SU-DHL-6 (cell line): ENCODE measurements around the gene C1orf116.

Experiments used
- H2AFZ ChIP-seq: fragments of 200-600 bp; sonication (generic); 2 replicates; pipeline ENCODE4 v1.6.1; 2014; ENCODE audit warnings: low read depth, mild to moderate bottlenecking, moderate library complexity, mixed read lengths, antibody characterized with exemption, low read length; ENCODE audit not compliant: severe bottlenecking
- H3F3A ChIP-seq: fragments of 200-600 bp; shearing (Covaris generic); 2 replicates; pipeline ENCODE4 v1.6.0; 2016; ENCODE audit warnings: antibody characterized with exemption, mild to moderate bottlenecking; ENCODE audit not compliant: insufficient read depth
- H3K27ac ChIP-seq: fragments of 200-600 bp; sonication (generic); 2 replicates; pipeline ENCODE4 v1.5.1; 2016; ENCODE audit warnings: low read depth, mild to moderate bottlenecking, low read length, moderate library complexity, mixed read lengths
- H3K27me3 ChIP-seq: fragments of 200-600 bp; sonication (generic), shearing (Covaris generic); 2 replicates; pipeline ENCODE4 v1.6.0; 2014; ENCODE audit warnings: mild to moderate bottlenecking, low read length
- H3K36me3 ChIP-seq: fragments of 200-600 bp; sonication (generic); 2 replicates; pipeline ENCODE4 v1.6.1; 2014; ENCODE audit warnings: mild to moderate bottlenecking, low read length, mixed read lengths
- H3K4me2 ChIP-seq: fragments of 300-600, 200-600 bp; shearing (Covaris generic), sonication (generic); 2 replicates; pipeline ENCODE4 v1.6.0; 2014; ENCODE audit warnings: low read length, low read depth, mild to moderate bottlenecking; ENCODE audit not compliant: poor library complexity, severe bottlenecking
- H3K4me3 ChIP-seq: fragments of 200-600 bp; sonication (generic); 2 replicates; pipeline ENCODE4 v1.5.1; 2014; ENCODE audit warnings: antibody characterized with exemption, low read length, mild to moderate bottlenecking, mixed read lengths; ENCODE audit not compliant: insufficient read depth, poor library complexity, severe bottlenecking
- H3K79me2 ChIP-seq: fragments of 200-600 bp; sonication (generic); 2 replicates; pipeline ENCODE4 v1.6.1; 2014; ENCODE audit warnings: mild to moderate bottlenecking, low read length, moderate library complexity; ENCODE audit not compliant: insufficient read depth
- H3K9ac ChIP-seq: fragments of 200-600 bp; sonication (generic); 2 replicates; pipeline ENCODE4 v1.7.0; 2014; ENCODE audit warnings: mild to moderate bottlenecking, low read length
- H3K9me2 ChIP-seq: fragments of 200-600 bp; sonication (generic); replicated peaks from 2 replicates; pipeline ENCODE4 v1.6.1; 2014; ENCODE audit warnings: low read length; ENCODE audit not compliant: insufficient read depth
- H3K9me3 ChIP-seq: fragments of 200-600 bp; sonication (generic); 2 replicates; pipeline ENCODE4 v1.6.1; 2014; ENCODE audit warnings: low read length, mixed read lengths; ENCODE audit not compliant: insufficient read depth
- H4K20me1 ChIP-seq: fragments of 200-600 bp; sonication (generic); 2 replicates; pipeline ENCODE4 v1.6.1; 2014; ENCODE audit warnings: low read depth, mild to moderate bottlenecking, antibody characterized with exemption, low read length, moderate library complexity, mixed read lengths
- EZH2phosphoT487 ChIP-seq: fragments of 200-600 bp; sonication (generic), shearing (Covaris generic); conservative IDR thresholded peaks from 2 replicates; pipeline ENCODE4 v1.6.1; 2018; ENCODE audit warnings: mild to moderate bottlenecking, antibody characterized with exemption, low read length, moderate library complexity, mixed read lengths
- TF ChIP-seq, protein P1 (sequence below): fragments of 200-600 bp; sonication (generic); IDR thresholded peaks from one replicate; pipeline ENCODE4 v1.5.1; 2017; ENCODE audit warnings: antibody characterized with exemption, mild to moderate bottlenecking, low read length, moderate library complexity; ENCODE audit not compliant: insufficient read depth, poor library complexity, severe bottlenecking

Gene C1orf116

DNA sequence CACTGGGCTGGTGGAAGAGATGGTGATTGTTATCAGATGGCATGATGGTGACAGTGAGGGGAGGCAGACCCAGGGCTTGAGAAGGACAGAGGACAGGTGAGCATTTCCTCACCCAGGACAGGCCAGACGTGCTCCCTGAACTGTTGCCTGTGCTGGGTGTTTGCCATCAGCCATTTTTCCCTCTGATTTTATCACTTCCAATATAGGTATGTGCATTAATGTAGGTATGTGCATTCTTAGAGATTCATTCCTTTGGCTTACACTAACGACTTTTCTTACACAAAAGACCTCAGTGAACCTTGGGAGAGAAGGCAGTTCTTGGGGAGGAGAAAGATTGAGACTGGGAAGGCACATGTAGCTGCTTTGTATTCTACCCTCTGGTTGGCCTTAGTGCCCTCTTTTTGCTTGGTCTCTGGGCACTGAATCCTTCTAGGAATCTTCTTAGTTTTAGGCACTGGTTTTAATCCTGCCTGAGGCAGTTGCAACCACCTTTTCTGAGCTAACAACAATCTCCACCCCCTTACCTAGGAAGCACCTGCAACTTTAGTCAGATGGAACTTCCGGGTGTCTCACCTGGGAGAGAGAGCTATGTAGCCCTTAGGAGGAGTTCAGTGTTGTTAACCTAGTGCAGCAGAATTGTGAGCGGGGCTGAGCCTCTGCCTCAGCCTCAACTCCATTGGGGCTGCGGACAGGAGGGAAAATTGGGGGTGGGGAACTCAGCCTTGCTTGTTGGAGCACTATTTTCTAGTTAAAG is 30.9 kb downstream of the C1orf116 start:
- no peak overlapping the region for H3K4me2 ChIP-seq

DNA sequence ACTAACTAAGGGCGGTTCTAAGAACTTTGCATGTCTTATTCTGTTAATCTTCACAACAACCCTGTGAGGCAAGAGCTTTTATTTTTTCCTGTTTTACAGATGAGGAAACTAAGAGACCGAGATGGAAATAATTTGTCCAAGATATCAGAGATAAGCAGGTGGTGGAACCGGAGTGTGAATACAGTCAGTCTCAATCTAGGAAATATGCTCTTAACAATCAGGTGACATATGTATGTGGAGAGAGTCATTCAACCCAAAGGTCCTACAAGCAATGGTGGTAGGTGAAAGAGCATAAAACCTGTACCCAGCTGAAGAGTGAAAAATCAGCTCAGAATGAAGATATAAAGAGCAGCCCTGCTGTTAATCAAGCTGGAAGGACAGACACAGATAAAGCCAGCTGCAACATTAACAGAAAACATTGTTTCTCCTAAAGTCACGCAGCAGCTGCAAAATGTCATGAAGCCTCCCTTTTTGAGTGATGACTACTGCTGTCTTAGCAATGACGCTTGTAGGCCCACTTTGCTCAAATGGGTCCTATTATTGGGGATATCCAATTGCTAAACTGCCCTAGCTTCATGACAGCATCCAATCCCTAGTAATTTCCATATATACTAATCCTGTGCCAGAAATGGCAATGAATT is 31.8 kb downstream of the C1orf116 start:
- TF ChIP-seq, protein P1, sequence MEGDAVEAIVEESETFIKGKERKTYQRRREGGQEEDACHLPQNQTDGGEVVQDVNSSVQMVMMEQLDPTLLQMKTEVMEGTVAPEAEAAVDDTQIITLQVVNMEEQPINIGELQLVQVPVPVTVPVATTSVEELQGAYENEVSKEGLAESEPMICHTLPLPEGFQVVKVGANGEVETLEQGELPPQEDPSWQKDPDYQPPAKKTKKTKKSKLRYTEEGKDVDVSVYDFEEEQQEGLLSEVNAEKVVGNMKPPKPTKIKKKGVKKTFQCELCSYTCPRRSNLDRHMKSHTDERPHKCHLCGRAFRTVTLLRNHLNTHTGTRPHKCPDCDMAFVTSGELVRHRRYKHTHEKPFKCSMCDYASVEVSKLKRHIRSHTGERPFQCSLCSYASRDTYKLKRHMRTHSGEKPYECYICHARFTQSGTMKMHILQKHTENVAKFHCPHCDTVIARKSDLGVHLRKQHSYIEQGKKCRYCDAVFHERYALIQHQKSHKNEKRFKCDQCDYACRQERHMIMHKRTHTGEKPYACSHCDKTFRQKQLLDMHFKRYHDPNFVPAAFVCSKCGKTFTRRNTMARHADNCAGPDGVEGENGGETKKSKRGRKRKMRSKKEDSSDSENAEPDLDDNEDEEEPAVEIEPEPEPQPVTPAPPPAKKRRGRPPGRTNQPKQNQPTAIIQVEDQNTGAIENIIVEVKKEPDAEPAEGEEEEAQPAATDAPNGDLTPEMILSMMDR, result no peak
- no peak for TF ChIP-seq EZH2phosphoT487
- no peaks in the 10 kb centered on the region for H3K27me3 ChIP-seq

More for the DNA sequence above, 30.9 kb downstream of the C1orf116 start:
- no peak overlapping the region for H3K27ac ChIP-seq
- H3K4me3 ChIP-seq, result no peak overlapping the region
- no peak for TF ChIP-seq EZH2phosphoT487
- TF ChIP-seq, protein P1, result no peak
- H3K79me2 ChIP-seq, result no peaks in the 10 kb centered on the region
- H3K36me3 ChIP-seq, result no peaks in the 10 kb centered on the region
- no peaks in the 10 kb centered on the region for H4K20me1 ChIP-seq
- no peaks in the 10 kb centered on the region for H3F3A ChIP-seq
- H3K9me2 ChIP-seq, result no peaks in the 10 kb centered on the region
- no peak overlapping the region for H3K9ac ChIP-seq
- H3K27me3 ChIP-seq, result no peaks in the 10 kb centered on the region
- H3K9me3 ChIP-seq, result no peaks in the 10 kb centered on the region
- H2AFZ ChIP-seq, result no peak overlapping the region

DNA sequence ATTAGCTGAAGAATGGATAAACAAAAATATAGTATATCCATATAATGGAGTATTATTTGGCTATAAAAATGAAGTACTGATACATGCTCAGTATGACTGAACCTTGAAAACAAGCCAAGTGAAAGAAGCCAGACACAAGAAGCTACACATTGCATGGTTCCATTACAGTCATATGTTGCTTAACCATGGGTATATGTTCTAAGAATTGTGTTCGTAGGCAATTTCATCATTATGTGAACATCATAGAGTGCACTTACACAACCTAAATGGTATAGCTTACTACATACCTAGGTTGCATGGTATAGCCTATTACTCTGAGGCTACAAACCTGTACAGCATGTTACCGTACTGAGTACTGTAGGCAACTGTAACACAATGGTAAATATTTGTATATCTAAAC is 33.7 kb downstream of the C1orf116 start:
- Histone ChIP-seq H4K20me1 (no peaks in the 10 kb centered on the region), H3K4me3 (no peak overlapping the region), H2AFZ (no peak overlapping the region), H3F3A (no peaks in the 10 kb centered on the region), H3K27me3 (no peaks in the 10 kb centered on the region), H3K36me3 (no peaks in the 10 kb centered on the region), H3K9ac (no peak overlapping the region), H3K4me2 (no peak overlapping the region), H3K9me3 (no peaks in the 10 kb centered on the region), H3K79me2 (no peaks in the 10 kb centered on the region), H3K9me2 (no peaks in the 10 kb centered on the region), H3K27ac (no peak overlapping the region)
- TF ChIP-seq, protein P1, result no peak
- TF ChIP-seq EZH2phosphoT487, result no peak

More for the DNA sequence above, 31.8 kb downstream of the C1orf116 start:
- no peaks in the 10 kb centered on the region for H3K79me2 ChIP-seq
- H4K20me1 ChIP-seq, result no peaks in the 10 kb centered on the region
- no peaks in the 10 kb centered on the region for H3K9me2 ChIP-seq
- no peak overlapping the region for H3K27ac ChIP-seq
- H2AFZ ChIP-seq, result no peak overlapping the region
- H3F3A ChIP-seq, result no peaks in the 10 kb centered on the region
- no peak overlapping the region for H3K9ac ChIP-seq
- H3K4me2 ChIP-seq, result no peak overlapping the region
- H3K4me3 ChIP-seq, result no peak overlapping the region
- H3K36me3 ChIP-seq, result no peaks in the 10 kb centered on the region
- H3K9me3 ChIP-seq, result no peaks in the 10 kb centered on the region
